GM12878 (cell line): ENCODE data around the gene LTK. TPM values are rescaled to one million over a fixed set of nuclear protein-coding genes. Genes with fewer than 3 reads are reported as not detected.

ENCODE experiments used
- ATAC-seq: fragments of 200-7000 bp; cut with Tn5 transposase; 3 replicates; pipeline ENCODE4 v1.9.1; 2020; ENCODE audit warnings: mild to moderate bottlenecking, moderate library complexity
- BruUV-seq: library from RNA; stranded (reverse); fragments of 400-500 nt; replicated peaks from 2 replicates; lab custom pipeline; 2021; lab: Mats Ljungman, UMichigan
- CTCF ChIA-PET: fragments of 300-600 bp; sonication (Branson Sonifier 250); formaldehyde crosslinking; extraction: SDS; loops from one replicate; lab custom pipeline; 2021; ENCODE audit warnings: inconsistent platforms; lab: Yijun Ruan, JAX
- POLR2A ChIA-PET: fragments of 350-600 bp; formaldehyde crosslinking; extraction: SDS; loops from one replicate; lab custom pipeline; 2021; ENCODE audit warnings: inconsistent platforms; lab: Charles Lee
- RAD21 ChIA-PET: fragments of 300-600 bp; sonication (Branson Sonifier 250); formaldehyde crosslinking; loops from one replicate; lab custom pipeline; 2023; ENCODE audit warnings: antibody characterized with exemption; ENCODE audit not compliant: unreplicated experiment; lab: Charles Lee
- SMC1A ChIA-PET: fragments of 300-600 bp; sonication (Branson Sonifier 250); formaldehyde crosslinking; loops from one replicate; lab custom pipeline; 2023; ENCODE audit not compliant: unreplicated experiment, uncharacterized antibody; lab: Charles Lee
- DNase-seq: peaks from one replicate; pipeline ENCODE4 v3.0.0-alpha.2; 2011; ENCODE audit warnings: low read depth, low spot score
- FAIRE-seq: peaks from 3 replicates; lab custom pipeline; 2011; peaks lifted over from hg19 to GRCh38; lab: Jason Lieb, UNC
- H2AFZ ChIP-seq: 2 replicates; pipeline ENCODE4 v1.6.0; 2011; ENCODE audit warnings: low read depth, low read length, control low read depth; ENCODE audit not compliant: control insufficient read depth
- H3K27ac ChIP-seq: 2 replicates; pipeline ENCODE4 v1.5.1; 2011; ENCODE audit warnings: control low read depth; ENCODE audit not compliant: control insufficient read depth, insufficient read depth
- H3K27me3 ChIP-seq, 2 experiments: replicated peaks in 1 of 2; 2 replicates each; pipeline versions ENCODE4 v1.6.0 to v1.6.1; 2011; ENCODE audit warnings: low read length in 1 of 2; ENCODE audit not compliant: control insufficient read depth in 2 of 2, insufficient read depth in 2 of 2
- H3K36me3 ChIP-seq, 2 experiments: 2 replicates each; pipeline ENCODE4 v1.5.1; 2011; ENCODE audit warnings: low read length in 1 of 2; ENCODE audit not compliant: control insufficient read depth in 2 of 2, insufficient read depth in 2 of 2
- H3K4me1 ChIP-seq: 2 replicates; pipeline ENCODE4 v1.6.1; 2011; ENCODE audit warnings: mild to moderate bottlenecking, low read length, moderate library complexity, mixed read lengths; ENCODE audit not compliant: control insufficient read depth, insufficient read depth
- H3K4me2 ChIP-seq: 2 replicates; pipeline ENCODE4 v1.6.0; 2011; ENCODE audit warnings: control low read depth; ENCODE audit not compliant: control insufficient read depth, insufficient read depth
- H3K4me3 ChIP-seq: fragments of 200-600 bp; sonication (generic); 2 replicates; pipeline ENCODE4 v1.5.1; 2016
- H3K79me2 ChIP-seq: 2 replicates; pipeline ENCODE4 v1.6.0; 2011; ENCODE audit warnings: low read length; ENCODE audit not compliant: control insufficient read depth, insufficient read depth
- H3K9ac ChIP-seq: 2 replicates; pipeline ENCODE4 v1.8.0; 2011; ENCODE audit warnings: low read length, control low read depth, mixed read lengths; ENCODE audit not compliant: control insufficient read depth, insufficient read depth
- H3K9me3 ChIP-seq: replicated peaks from 3 replicates; pipeline ENCODE4 v1.5.1; 2011; ENCODE audit warnings: mild to moderate bottlenecking, low read length; ENCODE audit not compliant: control insufficient read depth, insufficient read depth
- H4K20me1 ChIP-seq: 2 replicates; pipeline ENCODE4 v1.6.0; 2011; ENCODE audit not compliant: control insufficient read depth, insufficient read depth
- ATF3 ChIP-seq: IDR thresholded peaks from 2 replicates; pipeline ENCODE4 v1.6.1; 2011; ENCODE audit warnings: low read depth, mild to moderate bottlenecking, low read length, moderate library complexity, borderline replicate concordance; ENCODE audit errors: extremely low read depth
- BHLHE40 ChIP-seq, 2 experiments: fragments of 450-650 bp in 1 of 2; IDR thresholded peaks; 2 replicates each; pipeline ENCODE4 v1.6.1; 2011 to 2017; ENCODE audit warnings: low read depth in 2 of 2, borderline replicate concordance in 1 of 2, improper control_type of control experiment in 1 of 2, low read length in 1 of 2, mild to moderate bottlenecking in 1 of 2
- CBX3 ChIP-seq: fragments of 200-600 bp; sonication (generic); IDR thresholded peaks from 2 replicates; pipeline ENCODE4 v1.6.1; 2016; ENCODE audit warnings: low read depth, borderline replicate concordance
- CHD4 ChIP-seq: fragments of 200-600 bp; sonication (generic); IDR thresholded peaks from 2 replicates; pipeline ENCODE4 v1.6.1; 2016; ENCODE audit warnings: mild to moderate bottlenecking
- FOS ChIP-seq: IDR thresholded peaks from 3 replicates; pipeline ENCODE4 v1.6.1; 2011; ENCODE audit warnings: borderline replicate concordance; ENCODE audit not compliant: insufficient read length; ENCODE audit errors: extremely low read depth
- MXI1 ChIP-seq: fragments of 150-350 bp; IDR thresholded peaks from 2 replicates; pipeline ENCODE4 v1.6.1; 2011; ENCODE audit warnings: low read depth, mild to moderate bottlenecking, inconsistent platforms, low read length, improper control_type of control experiment
- RAD51 ChIP-seq: fragments of 450-650 bp; IDR thresholded peaks from 2 replicates; pipeline ENCODE4 v1.6.1; 2016; ENCODE audit warnings: moderate library complexity, mild to moderate bottlenecking, inconsistent platforms
- REST ChIP-seq: IDR thresholded peaks from 2 replicates; pipeline ENCODE4 v1.6.1; 2012; ENCODE audit warnings: mild to moderate bottlenecking, low read depth, low read length
- SMAD1 ChIP-seq: fragments of 450-650 bp; IDR thresholded peaks from 2 replicates; pipeline ENCODE4 v1.6.1; 2018; ENCODE audit warnings: mild to moderate bottlenecking, low read depth; ENCODE audit not compliant: partially characterized antibody
- ZSCAN29 ChIP-seq: fragments of 450-650 bp; IDR thresholded peaks from 2 replicates; pipeline ENCODE4 v1.6.1; 2017; ENCODE audit warnings: mild to moderate bottlenecking, moderate library complexity
- WGBS: methylation state at CpG from one replicate; pipeline ENCODE4 v1.1.6; 2016; ENCODE audit warnings: low lambda C conversion rate; ENCODE audit not compliant: insufficient replicate concordance, insufficient coverage; ENCODE audit errors: missing lambda C conversion rate; 5-methylcytosine and 5-hydroxymethylcytosine counted together
- in situ Hi-C: fragments of 300-500 bp; cut with MboI; formaldehyde crosslinking; loops from 9 replicates; pipeline ENCODE4 v1.14.3; 2018; ENCODE audit warnings: mixed read lengths
- intact Hi-C: fragments of 100-400 bp; cut with micrococcal nuclease; formaldehyde crosslinking; loops from one replicate; pipeline ENCODE4 v1.14.2; 2022; ENCODE audit not compliant: unreplicated experiment
- polyA plus RNA-seq, 11 experiments: library from polyadenylated mRNA; depleted of rRNA in 4 of 11; unstranded in 6 of 11; stranded (reverse) in 5 of 11; fragments of >200 nt; fragmentation: Nextera tagmentation in 4 of 11; fragmentation: Illumina TruSeq in 1 of 11; extraction: Ambion mirVana in 4 of 11; extraction: Trizol in 1 of 11; gene quantifications; 1 replicate in 1 of 11; 2 replicates in 10 of 11; pipeline versions ENCODE4 v1.2.1 to v1.2.3, GENCODE V29; 2011 to 2016; ENCODE audit warnings: inconsistent platforms in 2 of 11, missing spikeins in 2 of 11, low read depth in 1 of 11
- total RNA-seq, 4 experiments: library from RNA; depleted of rRNA in 3 of 4; stranded (reverse); fragments of >200 nt in 3 of 4; fragmentation: Illumina TruSeq in 1 of 4; extraction: Trizol in 1 of 4; gene quantifications; 2 replicates each; pipeline versions ENCODE4 v1.2.1 to v1.2.3, GENCODE V29; 2013 to 2021
- TF ChIP-seq, protein P1 (sequence below): IDR thresholded peaks from 2 replicates; pipeline ENCODE4 v1.6.1; 2011; ENCODE audit warnings: borderline replicate concordance, low read depth, mild to moderate bottlenecking, moderate library complexity, mixed read lengths, low read length; ENCODE audit not compliant: insufficient read depth; ENCODE audit errors: extremely low read length
- TF ChIP-seq, protein P2 (sequence below): fragments of 450-650 bp; IDR thresholded peaks from 2 replicates; pipeline ENCODE4 v1.6.1; 2017; ENCODE audit warnings: mild to moderate bottlenecking, low read depth, inconsistent platforms; ENCODE audit not compliant: poor library complexity, severe bottlenecking

The LTK gene
- total and polyA plus RNA-seq, 10 of the 15 experiments (the other 5 are each of a cell fraction or from before 2014, with no cell fraction given), result 0.07 to 0.80 (median 0.20) TPM; not detected in 1

- TF ChIP-seq, protein P1, sequence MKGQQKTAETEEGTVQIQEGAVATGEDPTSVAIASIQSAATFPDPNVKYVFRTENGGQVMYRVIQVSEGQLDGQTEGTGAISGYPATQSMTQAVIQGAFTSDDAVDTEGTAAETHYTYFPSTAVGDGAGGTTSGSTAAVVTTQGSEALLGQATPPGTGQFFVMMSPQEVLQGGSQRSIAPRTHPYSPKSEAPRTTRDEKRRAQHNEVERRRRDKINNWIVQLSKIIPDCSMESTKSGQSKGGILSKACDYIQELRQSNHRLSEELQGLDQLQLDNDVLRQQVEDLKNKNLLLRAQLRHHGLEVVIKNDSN, result no peak
Measured at GRCh38 chr15:41536866-41537265, 23.2 kb upstream of the LTK start (continued).

DNA sequence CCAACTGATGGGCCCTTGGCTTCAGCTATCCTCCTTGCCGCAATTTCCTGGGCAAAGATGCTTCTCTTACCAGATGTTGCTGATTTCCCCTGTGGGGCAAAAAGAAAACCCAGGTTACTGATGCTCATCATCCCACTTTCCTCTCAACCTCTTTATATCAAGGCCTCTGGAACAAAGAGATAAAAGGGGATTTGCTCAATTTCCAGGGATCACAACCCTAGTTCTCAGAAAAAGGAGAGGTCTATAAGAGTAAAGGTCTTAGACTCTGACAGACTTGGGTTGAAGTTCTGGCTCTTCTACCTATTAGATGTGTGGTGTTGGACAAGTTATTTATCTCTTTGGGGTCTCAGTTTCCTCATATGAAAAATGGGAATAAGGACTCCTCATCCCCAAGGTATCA lies 21.9 kb upstream of the LTK start:
- peaks cover 4 to 8% of the 10 kb centered on the region in 2 experiments for H3K36me3 ChIP-seq
- ATAC-seq (no peak), FAIRE-seq (no peak), DNase-seq (no peak)
- in situ Hi-C loops, result no loop called here
- H3K79me2 ChIP-seq, result no peaks in the 10 kb centered on the region
- BruUV-seq, result no TSS peak
- intact Hi-C loops, result no loop called here
- H3K4me2 ChIP-seq, result no peak overlapping the region
- ChIA-PET CTCF (no interaction called here), SMC1A (no interaction called here), RAD21 (no interaction called here), POLR2A (no interaction called here)
- H3K9me3 ChIP-seq, result no peaks in the 10 kb centered on the region
- WGBS, result 100% methylated on average over 1 of the region's 1 CpG
- H3K9ac ChIP-seq, result no peak overlapping the region
- H3K27ac ChIP-seq, result no peak overlapping the region
- H3K4me3 ChIP-seq, result no peak overlapping the region
- H3K27me3 ChIP-seq, result no peaks in the 10 kb centered on the region
- H3K4me1 ChIP-seq, result no peaks in the 10 kb centered on the region
- no peaks in the 10 kb centered on the region for H4K20me1 ChIP-seq
- no peak overlapping the region for H2AFZ ChIP-seq
- TF ChIP-seq SMAD1 (no peak), ATF3 (no peak), ZSCAN29 (no peak), CHD4 (no peak), FOS (no peak), RAD51 (no peak), CBX3 (no peak), MXI1 (no peak), BHLHE40 (IDR thresholded peaks at IDR 0.05; ENCODE audit: borderline replicate concordance in 1 of 2, low read depth in 2 of 2, low read length in 1 of 2) (no peak), REST (no peak)
- TF ChIP-seq, protein P2, sequence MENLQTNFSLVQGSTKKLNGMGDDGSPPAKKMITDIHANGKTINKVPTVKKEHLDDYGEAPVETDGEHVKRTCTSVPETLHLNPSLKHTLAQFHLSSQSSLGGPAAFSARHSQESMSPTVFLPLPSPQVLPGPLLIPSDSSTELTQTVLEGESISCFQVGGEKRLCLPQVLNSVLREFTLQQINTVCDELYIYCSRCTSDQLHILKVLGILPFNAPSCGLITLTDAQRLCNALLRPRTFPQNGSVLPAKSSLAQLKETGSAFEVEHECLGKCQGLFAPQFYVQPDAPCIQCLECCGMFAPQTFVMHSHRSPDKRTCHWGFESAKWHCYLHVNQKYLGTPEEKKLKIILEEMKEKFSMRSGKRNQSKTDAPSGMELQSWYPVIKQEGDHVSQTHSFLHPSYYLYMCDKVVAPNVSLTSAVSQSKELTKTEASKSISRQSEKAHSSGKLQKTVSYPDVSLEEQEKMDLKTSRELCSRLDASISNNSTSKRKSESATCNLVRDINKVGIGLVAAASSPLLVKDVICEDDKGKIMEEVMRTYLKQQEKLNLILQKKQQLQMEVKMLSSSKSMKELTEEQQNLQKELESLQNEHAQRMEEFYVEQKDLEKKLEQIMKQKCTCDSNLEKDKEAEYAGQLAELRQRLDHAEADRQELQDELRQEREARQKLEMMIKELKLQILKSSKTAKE, result no peak
